Prostate gland (tissue), 2 donors: ENCODE results near the gene ZNF830.

ENCODE experiments used
- CTCF ChIP-seq, 4 experiments: fragments of 200-600 bp in 2 of 4; fragments of 450-650 bp in 2 of 4; sonication (generic) in 2 of 4; IDR thresholded peaks; 1 replicate in 3 of 4; 2 replicates in 1 of 4; pipeline ENCODE4 v1.5.1; 2016 to 2019; ENCODE audit warnings: antibody characterized with exemption in 4 of 4, mild to moderate bottlenecking in 2 of 4, moderate library complexity in 2 of 4
- POLR2A ChIP-seq: fragments of 450-650 bp; IDR thresholded peaks from one replicate; pipeline ENCODE4 v1.6.1; 2016; ENCODE audit warnings: antibody characterized with exemption, mild to moderate bottlenecking
- POLR2AphosphoS5 ChIP-seq: sonication (generic); formaldehyde crosslinking; IDR thresholded peaks from one replicate; pipeline ENCODE4 v1.6.1; 2017; ENCODE audit warnings: antibody characterized with exemption

GRCh38 chr17:34980681-34981537 is 19.6 kb downstream of the ZNF830 start:
- peak in 3 of 4 experiments; percentile 14 to 48 (median 47) for TF ChIP-seq CTCF (IDR thresholded peaks at IDR 0.05)
- no peak for TF ChIP-seq POLR2A
- TF ChIP-seq POLR2AphosphoS5, result no peak
